NCI-H345 treated with DMSO at 0.1 percent for 48 hours (cell line): ENCODE measurements around the gene VSIG10.
"Not testable (repeated sequence)": the region's sequence is repeated elsewhere in the genome, so short reads cannot be mapped to it uniquely, and the experiment has no call there.

Source experiments
- DNase-seq: peaks from one replicate; lab custom pipeline; 2025; ENCODE audit not compliant: unreplicated experiment; lab: John Stamatoyannopoulos, UW

The VSIG10 gene

GRCh38 chr12:118034429-118035189 lies 69.2 kb downstream of the VSIG10 start:
- no peak for DNase-seq

- DNase-seq: no peak
Measured at GRCh38 chr12:118033902-118034301, 69.9 kb downstream of the VSIG10 start.

GRCh38 chr12:118033323-118033722 lies 70.5 kb downstream of the VSIG10 start:
- DNase-seq: no peak

- DNase-seq: no peak
Measured at GRCh38 chr12:118032188-118032587, 71.6 kb downstream of the VSIG10 start.

- DNase-seq: no peak
Measured at GRCh38 chr12:118029166-118029565, 74.6 kb downstream of the VSIG10 start.

GRCh38 chr12:118025168-118025567 lies 78.6 kb downstream of the VSIG10 start:
- DNase-seq: no peak

- no peak for DNase-seq
Measured at GRCh38 chr12:118023301-118023860, 80.4 kb downstream of the VSIG10 start.

GRCh38 chr12:118022728-118023109 lies 81.1 kb downstream of the VSIG10 start:
- DNase-seq: no peak

GRCh38 chr12:118022097-118022727 lies 81.6 kb downstream of the VSIG10 start:
- DNase-seq: not testable (repeated sequence)

GRCh38 chr12:118020036-118020435 lies 83.8 kb downstream of the VSIG10 start:
- DNase-seq: no peak

- no peak for DNase-seq
Measured at GRCh38 chr12:118017926-118018325, 85.9 kb downstream of the VSIG10 start.

- peak; percentile 98 for DNase-seq
Measured at GRCh38 chr12:118016424-118017264, 87.2 kb downstream of the VSIG10 start, which contains the start of gene RFC5. RFC5 (plus strand) TSS chr12:118016703; CDS start chr12:118016828, 125 bp downstream.

- no peak for DNase-seq
Measured at GRCh38 chr12:118015944-118016343, 87.9 kb downstream of the VSIG10 start.

GRCh38 chr12:118015306-118015705 lies 88.5 kb downstream of the VSIG10 start:
- no peak for DNase-seq
